KOPT-K1 (cell line): ENCODE measurements around the gene DMBX1.

Experiments
- H3K27ac ChIP-seq: fragments of 200-600 bp; sonication (generic); 2 replicates; pipeline ENCODE4 v1.5.1; 2016; ENCODE audit warnings: antibody characterized with exemption, mild to moderate bottlenecking, low read depth, low read length; ENCODE audit not compliant: poor library complexity, severe bottlenecking
- H3K36me3 ChIP-seq: fragments of 200-600 bp; sonication (generic); 2 replicates; pipeline ENCODE4 v1.5.1; 2017; ENCODE audit warnings: antibody characterized with exemption, mild to moderate bottlenecking, low read length, moderate library complexity; ENCODE audit not compliant: insufficient read depth
- H3K9me3 ChIP-seq: fragments of 200-600 bp; sonication (generic); 2 replicates; pipeline ENCODE4 v1.5.1; 2017; ENCODE audit warnings: antibody characterized with exemption, low read length, mild to moderate bottlenecking; ENCODE audit not compliant: insufficient read depth, poor library complexity, severe bottlenecking

DMBX1 gene

GRCh38 chr1:46519209-46519608, 29.6 kb downstream of the DMBX1 start:
- H3K9me3 ChIP-seq: no peaks in the 10 kb centered on the region
- H3K27ac ChIP-seq: no peak overlapping the region
- no peaks in the 10 kb centered on the region for H3K36me3 ChIP-seq

- Histone ChIP-seq H3K9me3 (no peaks in the 10 kb centered on the region), H3K27ac (no peak overlapping the region), H3K36me3 (no peaks in the 10 kb centered on the region)
Measured at GRCh38 chr1:46520063-46520911, 30.7 kb downstream of the DMBX1 start.

- H3K9me3 ChIP-seq: no peaks in the 10 kb centered on the region
- H3K36me3 ChIP-seq: no peaks in the 10 kb centered on the region
- H3K27ac ChIP-seq: no peak overlapping the region
Measured at GRCh38 chr1:46521414-46521813, 31.8 kb downstream of the DMBX1 start.

GRCh38 chr1:46522184-46522968, 32.7 kb downstream of the DMBX1 start:
- no peaks in the 10 kb centered on the region for H3K9me3 ChIP-seq
- H3K27ac ChIP-seq: no peak overlapping the region
- H3K36me3 ChIP-seq: no peaks in the 10 kb centered on the region

DNA sequence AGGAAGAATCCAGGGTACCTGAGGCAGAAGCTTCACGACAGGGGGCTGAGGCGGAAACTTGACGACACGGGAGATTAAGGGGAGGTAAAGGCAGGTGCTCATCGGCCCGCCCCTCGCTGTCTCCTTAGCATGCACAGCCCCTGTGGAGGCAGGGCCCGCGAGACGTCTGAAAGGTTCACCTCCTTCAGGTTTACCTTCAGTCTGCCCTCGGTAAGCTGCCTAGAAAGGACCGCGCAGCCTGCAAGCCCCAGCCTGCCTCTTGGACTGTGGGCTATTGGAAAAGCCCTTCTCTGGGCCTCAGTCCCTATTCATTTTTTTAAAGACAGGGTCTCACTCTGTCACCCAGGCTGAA, 33.3 kb downstream of the DMBX1 start:
- no peaks in the 10 kb centered on the region for H3K36me3 ChIP-seq
- H3K9me3 ChIP-seq: no peaks in the 10 kb centered on the region
- no peak overlapping the region for H3K27ac ChIP-seq

- Histone ChIP-seq H3K9me3 (no peaks in the 10 kb centered on the region), H3K27ac (no peak overlapping the region), H3K36me3 (no peaks in the 10 kb centered on the region)
Measured at GRCh38 chr1:46523496-46524353, 34.1 kb downstream of the DMBX1 start.

DNA sequence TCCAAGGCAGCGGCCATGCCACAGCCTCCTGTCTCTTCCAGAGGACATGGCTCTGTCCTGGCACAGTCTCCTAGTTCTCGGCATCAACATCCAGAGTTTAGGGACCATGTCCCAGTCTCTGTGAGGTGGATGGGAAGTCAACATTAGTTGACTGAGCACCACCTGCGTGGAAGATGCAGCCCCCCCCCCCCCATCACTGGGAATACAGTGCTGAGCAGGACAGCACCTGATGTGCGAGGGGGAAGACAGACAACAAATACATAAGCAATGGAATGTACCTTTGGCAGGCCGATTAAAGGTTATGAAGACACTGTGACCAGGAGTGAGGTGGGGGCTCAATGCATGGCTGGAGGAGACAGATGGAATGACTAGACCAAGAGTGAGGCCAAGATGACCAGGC, 35.2 kb downstream of the DMBX1 start:
- Histone ChIP-seq H3K27ac (no peak overlapping the region), H3K36me3 (no peaks in the 10 kb centered on the region), H3K9me3 (no peaks in the 10 kb centered on the region)

DNA sequence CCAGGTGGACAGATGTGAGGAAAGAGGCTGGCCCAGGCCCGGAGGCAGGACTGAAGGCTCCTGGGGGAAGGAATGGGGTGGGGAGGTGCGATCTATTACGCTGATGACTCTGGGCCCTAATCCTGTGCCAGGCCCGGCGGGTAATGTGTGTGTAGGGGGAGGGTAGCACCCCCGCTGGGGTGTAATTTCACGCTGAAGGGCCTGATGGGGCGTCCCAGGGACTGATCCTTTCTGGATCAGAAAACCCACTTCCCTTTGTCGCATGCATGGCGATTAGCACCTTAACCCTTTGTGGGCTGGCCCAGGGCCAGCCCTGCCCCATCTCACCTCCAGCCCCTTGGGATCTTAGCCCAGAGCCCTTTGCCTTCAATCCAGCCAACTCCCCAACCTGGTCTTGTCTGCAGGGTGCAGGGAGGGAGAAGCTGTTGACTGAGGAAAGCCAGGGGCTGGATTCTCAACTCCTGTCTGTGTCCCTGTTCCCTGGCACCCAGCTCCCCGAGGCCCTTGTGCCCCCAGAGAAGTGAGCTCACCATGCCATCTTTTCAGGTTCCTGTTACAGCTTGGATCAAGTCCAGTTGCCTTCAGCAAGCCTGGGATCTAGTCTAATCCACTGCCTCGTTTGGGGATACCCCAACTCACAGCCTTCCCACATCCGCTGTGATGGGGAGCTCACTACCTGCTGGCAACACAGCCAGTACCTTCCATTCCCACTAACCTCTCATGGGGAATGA, 35.8 kb downstream of the DMBX1 start:
- no peak overlapping the region for H3K27ac ChIP-seq
- H3K9me3 ChIP-seq: no peaks in the 10 kb centered on the region
- H3K36me3 ChIP-seq: no peaks in the 10 kb centered on the region

GRCh38 chr1:46526013-46526690, 36.5 kb downstream of the DMBX1 start:
- Histone ChIP-seq H3K9me3 (no peaks in the 10 kb centered on the region), H3K27ac (no peak overlapping the region), H3K36me3 (no peaks in the 10 kb centered on the region)

DNA sequence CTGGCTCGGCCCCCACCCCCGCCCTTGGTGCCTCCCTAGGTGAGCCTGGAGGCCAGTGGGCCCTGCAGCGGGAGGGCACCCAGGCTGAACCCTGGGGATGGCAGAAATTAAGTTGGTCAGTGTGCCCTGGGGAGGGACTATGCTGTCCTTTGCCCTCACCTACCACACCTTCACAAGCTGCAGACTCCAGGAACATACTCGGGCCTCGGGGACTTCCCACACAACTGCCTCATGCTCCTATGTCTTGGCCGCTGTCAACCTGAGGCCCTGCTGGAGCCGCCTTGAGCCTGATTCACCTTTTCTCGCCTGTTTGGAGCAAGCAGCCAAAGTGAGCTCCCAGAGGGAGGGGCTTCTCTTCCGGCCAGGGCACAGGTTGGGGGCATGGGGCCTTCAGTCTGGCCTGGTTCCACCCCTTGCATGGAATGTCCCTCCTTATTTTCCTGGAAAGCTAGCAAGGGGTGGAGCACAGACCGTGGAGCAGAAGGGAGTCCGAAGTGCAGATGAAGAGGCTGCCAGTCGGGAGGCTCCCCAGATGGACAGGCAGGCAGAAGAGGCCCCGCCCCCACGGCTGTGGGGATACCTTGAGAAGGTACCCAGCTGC, 37.2 kb downstream of the DMBX1 start:
- H3K9me3 ChIP-seq: no peaks in the 10 kb centered on the region
- H3K36me3 ChIP-seq: no peaks in the 10 kb centered on the region
- H3K27ac ChIP-seq: no peak overlapping the region

GRCh38 chr1:46527474-46528296, 38.0 kb downstream of the DMBX1 start:
- no peaks in the 10 kb centered on the region for H3K36me3 ChIP-seq
- H3K9me3 ChIP-seq: no peaks in the 10 kb centered on the region

GRCh38 chr1:46528297-46528955, 38.8 kb downstream of the DMBX1 start:
- H3K36me3 ChIP-seq: no peaks in the 10 kb centered on the region
- no peak overlapping the region for H3K27ac ChIP-seq
- H3K9me3 ChIP-seq: no peaks in the 10 kb centered on the region

More at GRCh38 chr1:46527474-46528296, 38.0 kb downstream of the DMBX1 start:
- H3K27ac ChIP-seq: no peak overlapping the region
